Left ventricle myocardium inferior (tissue), 1 donor: Measurements from ENCODE around the gene NHS. TPM values are rescaled to one million over a fixed set of nuclear protein-coding genes. Genes with fewer than 3 reads are reported as not detected.

Experiments
- DNase-seq: peaks from one replicate; pipeline ENCODE4 v3.0.0-alpha.2; 2020
- H3K27ac ChIP-seq: fragments of 200-600 bp; replicated peaks from 2 replicates; pipeline ENCODE4 v1.8.0; 2021
- H3K27me3 ChIP-seq: fragments of 200-600 bp; 2 replicates; pipeline ENCODE4 v1.8.0; 2021; ENCODE audit warnings: low read depth
- H3K36me3 ChIP-seq: fragments of 200-600 bp; 2 replicates; pipeline ENCODE4 v1.8.0; 2021
- H3K4me1 ChIP-seq: fragments of 200-600 bp; 2 replicates; pipeline ENCODE4 v1.8.0; 2021
- H3K4me3 ChIP-seq: fragments of 200-600 bp; 2 replicates; pipeline ENCODE4 v1.8.0; 2021; ENCODE audit warnings: mild to moderate bottlenecking, moderate library complexity
- H3K9me3 ChIP-seq: fragments of 200-600 bp; replicated peaks from 2 replicates; pipeline ENCODE4 v1.8.0; 2021
- intact Hi-C: fragments of 100-400 bp; cut with micrococcal nuclease; formaldehyde crosslinking; loops from one replicate; pipeline ENCODE4 v1.11.0; 2022
- total RNA-seq: library from RNA; stranded (reverse); fragmentation: NEBNext Ultra II Directional; extraction: Animal tissue kit (Norgen Biotek cat#: 25700); gene quantifications from one replicate; pipeline ENCODE4 v1.2.1, GENCODE V29; 2021
- TF ChIP-seq, protein P1 (sequence below): fragments of 200-600 bp; IDR thresholded peaks from 2 replicates; pipeline ENCODE4 v1.8.0; 2021; ENCODE audit warnings: antibody characterized with exemption, mild to moderate bottlenecking, borderline replicate concordance
- donor health status: DM: no; HTN: yes; CAD: no; lungs with severe emphysema.

The NHS gene
- total RNA-seq, 1 donor from 2014 or later = 1.0 TPM

- no peaks in the 10 kb centered on the region for H3K27me3 ChIP-seq
- no peak overlapping the region for H3K4me3 ChIP-seq
- no peaks in the 10 kb centered on the region for H3K9me3 ChIP-seq
- intact Hi-C loops = no loop called here
- DNase-seq = no peak
- H3K36me3 ChIP-seq = no peaks in the 10 kb centered on the region
- TF ChIP-seq, protein P1, sequence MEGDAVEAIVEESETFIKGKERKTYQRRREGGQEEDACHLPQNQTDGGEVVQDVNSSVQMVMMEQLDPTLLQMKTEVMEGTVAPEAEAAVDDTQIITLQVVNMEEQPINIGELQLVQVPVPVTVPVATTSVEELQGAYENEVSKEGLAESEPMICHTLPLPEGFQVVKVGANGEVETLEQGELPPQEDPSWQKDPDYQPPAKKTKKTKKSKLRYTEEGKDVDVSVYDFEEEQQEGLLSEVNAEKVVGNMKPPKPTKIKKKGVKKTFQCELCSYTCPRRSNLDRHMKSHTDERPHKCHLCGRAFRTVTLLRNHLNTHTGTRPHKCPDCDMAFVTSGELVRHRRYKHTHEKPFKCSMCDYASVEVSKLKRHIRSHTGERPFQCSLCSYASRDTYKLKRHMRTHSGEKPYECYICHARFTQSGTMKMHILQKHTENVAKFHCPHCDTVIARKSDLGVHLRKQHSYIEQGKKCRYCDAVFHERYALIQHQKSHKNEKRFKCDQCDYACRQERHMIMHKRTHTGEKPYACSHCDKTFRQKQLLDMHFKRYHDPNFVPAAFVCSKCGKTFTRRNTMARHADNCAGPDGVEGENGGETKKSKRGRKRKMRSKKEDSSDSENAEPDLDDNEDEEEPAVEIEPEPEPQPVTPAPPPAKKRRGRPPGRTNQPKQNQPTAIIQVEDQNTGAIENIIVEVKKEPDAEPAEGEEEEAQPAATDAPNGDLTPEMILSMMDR = no peak
- no peak overlapping the region for H3K27ac ChIP-seq
- H3K4me1 ChIP-seq = no peaks in the 10 kb centered on the region
Measured at GRCh38 chrX:17621566-17622270, 246.7 kb downstream of the NHS start.

GRCh38 chrX:17622331-17622730, 247.3 kb downstream of the NHS start:
- no peaks in the 10 kb centered on the region for H3K4me1 ChIP-seq
- intact Hi-C loops = no loop called here
- no peak for DNase-seq

DNA sequence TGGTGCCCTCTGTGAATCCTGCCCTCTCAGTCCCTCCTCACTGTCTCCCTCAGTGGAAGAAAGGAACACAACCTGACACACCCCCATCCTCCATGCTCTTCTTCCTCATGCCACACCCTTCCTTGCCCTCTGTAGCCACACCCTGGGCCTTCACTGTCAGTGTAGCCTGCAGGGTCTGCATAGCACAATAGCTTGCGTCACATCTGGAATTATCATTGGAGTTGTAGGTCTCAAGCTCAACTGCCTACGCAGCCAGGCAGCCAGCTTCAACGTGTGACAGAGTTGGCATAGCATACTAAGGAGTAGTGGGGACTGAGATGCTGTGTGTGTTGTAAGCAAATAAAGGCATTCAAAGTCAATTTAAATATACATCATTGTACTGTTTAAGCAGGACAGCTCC, 248.8 kb downstream of the NHS start:
- no peak for DNase-seq
- intact Hi-C loops = no loop called here
- TF ChIP-seq, protein P1 = no peak
- no peaks in the 10 kb centered on the region for H3K27me3 ChIP-seq
- H3K36me3 ChIP-seq = no peaks in the 10 kb centered on the region
- H3K9me3 ChIP-seq = no peaks in the 10 kb centered on the region
- H3K27ac ChIP-seq = no peak overlapping the region
- no peaks in the 10 kb centered on the region for H3K4me1 ChIP-seq
- no peak overlapping the region for H3K4me3 ChIP-seq

More at GRCh38 chrX:17622331-17622730, 247.3 kb downstream of the NHS start:
- Histone ChIP-seq H3K27me3 (no peaks in the 10 kb centered on the region), H3K27ac (no peak overlapping the region), H3K36me3 (no peaks in the 10 kb centered on the region), H3K4me3 (no peak overlapping the region), H3K9me3 (no peaks in the 10 kb centered on the region)
- TF ChIP-seq, protein P1 = no peak

DNA sequence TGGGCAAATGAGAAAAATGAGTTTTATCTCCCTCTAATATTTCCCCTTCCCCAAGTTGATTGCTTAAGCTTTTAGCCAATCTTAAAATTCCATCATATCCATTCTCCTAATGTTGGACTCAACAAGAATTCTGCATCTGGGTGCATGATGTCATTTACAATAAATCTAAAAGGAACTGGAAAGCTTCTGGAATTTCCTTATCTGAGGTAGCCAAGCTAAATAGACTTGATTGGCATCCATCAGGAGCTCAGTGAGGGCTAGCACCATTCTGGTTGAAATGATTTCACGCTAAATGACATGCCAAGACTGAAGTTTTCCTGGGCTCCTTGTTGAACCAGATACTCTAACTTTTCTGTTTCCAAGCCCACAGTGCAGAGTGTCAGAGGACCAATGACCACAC, 252.0 kb downstream of the NHS start:
- TF ChIP-seq, protein P1 = no peak
- Histone ChIP-seq H3K9me3 (no peaks in the 10 kb centered on the region), H3K27ac (no peak overlapping the region), H3K4me3 (no peak overlapping the region), H3K4me1 (peaks cover 6% of the 10 kb centered on the region), H3K27me3 (no peaks in the 10 kb centered on the region), H3K36me3 (no peaks in the 10 kb centered on the region)
- DNase-seq = no peak
- intact Hi-C loops = no loop called here

DNA sequence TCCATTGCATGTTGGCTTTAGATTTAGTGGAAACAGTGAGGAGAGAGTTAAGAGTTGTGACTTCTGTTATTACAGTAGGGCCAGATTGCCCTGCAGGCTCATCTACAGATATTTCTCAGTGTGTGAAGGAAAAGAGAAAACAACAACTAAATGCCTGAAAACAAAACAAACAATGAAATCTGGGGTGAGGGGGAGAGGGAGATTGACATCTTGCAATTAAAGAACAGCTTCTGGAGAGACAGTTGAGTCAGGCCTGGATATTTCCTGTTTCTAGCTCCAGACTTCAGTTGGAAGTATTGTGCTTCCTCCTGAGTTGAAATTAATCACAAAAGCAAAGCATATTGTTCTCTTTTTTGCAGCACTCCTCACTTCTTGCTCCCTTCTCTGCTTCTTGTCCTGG, 254.0 kb downstream of the NHS start:
- TF ChIP-seq, protein P1 = no peak
- Histone ChIP-seq H3K27ac (no peak overlapping the region), H3K4me1 (peaks cover 6% of the 10 kb centered on the region), H3K36me3 (no peaks in the 10 kb centered on the region), H3K9me3 (no peaks in the 10 kb centered on the region), H3K27me3 (no peaks in the 10 kb centered on the region), H3K4me3 (no peak overlapping the region)
- no peak for DNase-seq
- intact Hi-C loops = no loop called here
